Measurements from ENCODE around the gene SSU72. TPM values are rescaled to one million over a fixed set of nuclear protein-coding genes. Genes with fewer than 3 reads are reported as not detected.

The SSU72 gene
- polyA plus RNA-seq, 1 donor (not counting 4 experiments of a cell fraction or from before 2014, with no cell fraction given) = 79.7 TPM

DNA sequence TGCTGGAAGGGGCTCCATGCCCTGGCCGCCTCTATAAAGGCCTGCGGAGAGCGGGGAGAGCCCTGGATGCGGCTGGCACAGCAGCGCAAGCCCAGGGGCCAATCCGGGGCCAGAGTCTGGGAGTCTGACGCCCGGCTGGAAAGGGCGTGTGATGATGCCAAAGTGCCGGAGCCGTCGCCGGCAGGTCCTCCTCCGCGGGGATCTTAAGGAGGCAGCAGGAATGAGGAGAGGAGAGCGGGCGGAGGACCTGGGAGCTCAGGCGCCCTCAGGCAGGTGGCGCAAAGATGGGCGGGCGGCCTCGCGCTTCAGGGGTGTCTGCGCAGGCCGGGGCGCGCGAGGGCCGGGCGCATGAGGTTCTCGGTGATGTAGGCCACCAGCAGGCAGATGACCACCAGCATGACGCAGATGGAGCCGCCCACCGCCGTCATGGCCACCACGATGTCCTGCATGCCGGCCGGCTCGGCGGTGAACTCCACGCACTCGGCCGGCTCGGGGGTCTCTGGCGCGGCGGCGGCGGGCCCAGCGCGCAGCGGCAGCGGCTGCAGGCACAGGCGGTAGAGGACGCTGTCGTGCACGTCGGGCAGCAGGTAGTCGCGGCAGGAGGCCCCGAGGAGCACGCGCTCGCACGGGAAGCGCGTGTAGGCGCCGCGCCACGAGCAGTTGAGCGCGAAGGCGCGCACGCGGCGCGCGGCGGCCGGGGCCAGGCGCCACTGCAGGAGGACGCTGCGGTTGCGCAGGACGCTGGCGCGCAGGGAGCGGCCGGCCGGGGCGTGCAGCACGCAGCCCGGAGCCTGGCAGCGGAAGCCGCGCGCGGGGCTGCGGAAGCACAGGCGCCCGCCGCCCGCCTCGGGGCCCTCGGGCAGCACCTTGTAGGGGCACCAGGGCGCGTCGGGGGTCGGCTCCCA, 24.6 kb upstream of the SSU72 start:
- Histone ChIP-seq H3K79me2 (ENCODE audit: control insufficient read depth, insufficient read depth, low read length) (no peaks in the 10 kb centered on the region), H3K4me1 (ENCODE audit: control insufficient read depth, extremely low read depth, insufficient read depth, low read length) (peaks cover 7% of the 10 kb centered on the region), H4K20me1 (ENCODE audit: control insufficient read depth, extremely low read depth, insufficient read depth, low read length) (no peaks in the 10 kb centered on the region), H3K27ac (ENCODE audit: control insufficient read depth, insufficient read depth, low read length) (no peak overlapping the region), H3K4me2 (ENCODE audit: control insufficient read depth, extremely low read depth, insufficient read depth, low read depth, low read length) (peak overlapping the region; percentile 45), H3K4me3 (ENCODE audit: control insufficient read depth in 2 of 3, extremely low read depth in 1 of 3, insufficient read depth in 2 of 3, low read depth in 1 of 3, low read length in 3 of 3) (peak overlapping the region in 2 of 3 experiments; percentile 22 to 27), H3K9me1 (ENCODE audit: control insufficient read depth, extremely low read depth, insufficient read depth, low read length) (no peaks in the 10 kb centered on the region), H3K36me3 (ENCODE audit: control insufficient read depth in 2 of 2, extremely low read depth in 1 of 2, insufficient read depth in 2 of 2, low read length in 2 of 2) (no peaks in the 10 kb centered on the region), H3K27me3 (ENCODE audit: control insufficient read depth, extremely low read depth, insufficient read depth, low read length) (peaks cover 21% of the 10 kb centered on the region), H3K9me3 (ENCODE audit: control insufficient read depth, low read depth, low read length) (no peaks in the 10 kb centered on the region), H2AFZ (ENCODE audit: control insufficient read depth, low read length) (peak overlapping the region; percentile 9), H3K9ac (ENCODE audit: control insufficient read depth, extremely low read depth, insufficient read depth, low read length) (no peak overlapping the region)
- TF ChIP-seq, protein P1, sequence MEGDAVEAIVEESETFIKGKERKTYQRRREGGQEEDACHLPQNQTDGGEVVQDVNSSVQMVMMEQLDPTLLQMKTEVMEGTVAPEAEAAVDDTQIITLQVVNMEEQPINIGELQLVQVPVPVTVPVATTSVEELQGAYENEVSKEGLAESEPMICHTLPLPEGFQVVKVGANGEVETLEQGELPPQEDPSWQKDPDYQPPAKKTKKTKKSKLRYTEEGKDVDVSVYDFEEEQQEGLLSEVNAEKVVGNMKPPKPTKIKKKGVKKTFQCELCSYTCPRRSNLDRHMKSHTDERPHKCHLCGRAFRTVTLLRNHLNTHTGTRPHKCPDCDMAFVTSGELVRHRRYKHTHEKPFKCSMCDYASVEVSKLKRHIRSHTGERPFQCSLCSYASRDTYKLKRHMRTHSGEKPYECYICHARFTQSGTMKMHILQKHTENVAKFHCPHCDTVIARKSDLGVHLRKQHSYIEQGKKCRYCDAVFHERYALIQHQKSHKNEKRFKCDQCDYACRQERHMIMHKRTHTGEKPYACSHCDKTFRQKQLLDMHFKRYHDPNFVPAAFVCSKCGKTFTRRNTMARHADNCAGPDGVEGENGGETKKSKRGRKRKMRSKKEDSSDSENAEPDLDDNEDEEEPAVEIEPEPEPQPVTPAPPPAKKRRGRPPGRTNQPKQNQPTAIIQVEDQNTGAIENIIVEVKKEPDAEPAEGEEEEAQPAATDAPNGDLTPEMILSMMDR (optimal IDR thresholded peaks at IDR 0.05 in 1 of 3, IDR thresholded peaks at IDR 0.05 in 1 of 3, conservative IDR thresholded peaks at IDR 0.05 in 1 of 3; ENCODE audit: extremely low read depth in 1 of 3, insufficient read depth in 2 of 3, low read length in 3 of 3) = peak in 1 of 3 experiments; percentile 45
- no peak for TF ChIP-seq EZH2 (IDR thresholded peaks at IDR 0.05; ENCODE audit: low read length)
- FAIRE-seq = no peak
- no peak for DNase-seq (ENCODE audit: low read depth, low spot score)
- dilution Hi-C loops (cut with MboI; ENCODE audit: extremely low pct_ligation_motif_present, low sequenced_read_pairs) = no loop called here

- no peak overlapping the region for H2AFZ ChIP-seq (ENCODE audit: control insufficient read depth, low read length)
- no peaks in the 10 kb centered on the region for H3K79me2 ChIP-seq (ENCODE audit: control insufficient read depth, insufficient read depth, low read length)
- no peak overlapping the region for H3K4me2 ChIP-seq (ENCODE audit: control insufficient read depth, extremely low read depth, insufficient read depth, low read depth, low read length)
- no peaks in the 10 kb centered on the region for H4K20me1 ChIP-seq (ENCODE audit: control insufficient read depth, extremely low read depth, insufficient read depth, low read length)
- H3K27me3 ChIP-seq (ENCODE audit: control insufficient read depth, extremely low read depth, insufficient read depth, low read length) = peaks cover 21% of the 10 kb centered on the region
- DNase-seq (ENCODE audit: low read depth, low spot score) (no peak), FAIRE-seq (no peak)
- dilution Hi-C loops (cut with MboI; ENCODE audit: extremely low pct_ligation_motif_present, low sequenced_read_pairs) = no loop called here
- TF ChIP-seq, protein P1 (optimal IDR thresholded peaks at IDR 0.05 in 1 of 3, IDR thresholded peaks at IDR 0.05 in 1 of 3, conservative IDR thresholded peaks at IDR 0.05 in 1 of 3; ENCODE audit: extremely low read depth in 1 of 3, insufficient read depth in 2 of 3, low read length in 3 of 3) = no peak
- TF ChIP-seq EZH2 (IDR thresholded peaks at IDR 0.05; ENCODE audit: low read length) = no peak
- no peak overlapping the region for H3K4me3 ChIP-seq (ENCODE audit: control insufficient read depth in 2 of 3, extremely low read depth in 1 of 3, insufficient read depth in 2 of 3, low read depth in 1 of 3, low read length in 3 of 3)
- H3K36me3 ChIP-seq (ENCODE audit: control insufficient read depth in 2 of 2, extremely low read depth in 1 of 2, insufficient read depth in 2 of 2, low read length in 2 of 2) = no peaks in the 10 kb centered on the region
- peaks cover 7% of the 10 kb centered on the region for H3K4me1 ChIP-seq (ENCODE audit: control insufficient read depth, extremely low read depth, insufficient read depth, low read length)
- no peaks in the 10 kb centered on the region for H3K9me1 ChIP-seq (ENCODE audit: control insufficient read depth, extremely low read depth, insufficient read depth, low read length)
- no peaks in the 10 kb centered on the region for H3K9me3 ChIP-seq (ENCODE audit: control insufficient read depth, low read depth, low read length)
- H3K9ac ChIP-seq (ENCODE audit: control insufficient read depth, extremely low read depth, insufficient read depth, low read length) = no peak overlapping the region
- H3K27ac ChIP-seq (ENCODE audit: control insufficient read depth, insufficient read depth, low read length) = no peak overlapping the region
These were observed 24.0 kb upstream of the SSU72 start for GRCh38 chr1:1598720-1599029.

Measured in keratinocyte (primary cell).